ENCODE results near the gene SMARCA4.
A peak's percentile ranks its signal among the peaks of the same experiment; 100 is the strongest.
"Not testable (repeated sequence)": the region's sequence is repeated elsewhere in the genome, so short reads cannot be mapped to it uniquely, and the experiment has no call there.

SMARCA4 gene

DNA sequence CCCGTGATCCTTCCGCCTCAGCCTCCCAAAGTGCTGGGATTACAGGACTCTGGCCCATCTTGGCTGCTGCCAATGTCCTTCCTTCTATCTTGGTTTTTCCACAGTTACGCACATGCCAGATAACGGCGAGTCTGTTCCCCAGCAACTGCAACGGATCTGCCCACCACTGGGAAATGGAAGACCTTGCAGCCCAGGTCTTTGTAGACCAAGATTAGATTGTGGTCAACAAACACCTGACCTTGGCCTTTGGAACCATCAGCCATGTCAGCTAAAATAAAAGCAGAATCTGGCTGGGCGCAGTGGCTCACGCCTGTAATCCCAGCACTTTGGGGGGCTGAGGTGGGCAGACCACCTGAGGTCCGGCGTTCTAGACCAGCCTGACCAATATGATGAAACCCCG is 118.1 kb downstream of the SMARCA4 start:
- DNase-seq: no peak

DNA sequence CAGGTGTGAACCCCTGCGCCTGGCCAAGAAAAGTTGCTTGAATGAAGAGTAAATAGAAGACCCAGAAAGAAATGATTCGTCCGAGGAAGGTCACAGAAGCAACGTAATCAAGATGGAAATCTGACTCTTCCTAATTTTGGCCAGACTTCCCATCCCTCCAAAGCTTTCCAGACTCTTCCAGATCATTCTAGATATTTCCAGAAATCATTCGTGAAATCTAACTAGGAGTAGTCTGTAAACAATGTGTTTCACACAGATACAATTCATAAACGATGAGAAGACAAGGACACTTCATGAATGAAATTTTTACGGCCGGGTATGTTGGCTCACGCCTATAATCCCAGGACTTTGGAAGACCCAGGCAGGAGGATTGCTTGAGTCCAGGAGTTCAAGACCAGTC is 119.2 kb downstream of the SMARCA4 start:
- DNase-seq: no peak

DNA sequence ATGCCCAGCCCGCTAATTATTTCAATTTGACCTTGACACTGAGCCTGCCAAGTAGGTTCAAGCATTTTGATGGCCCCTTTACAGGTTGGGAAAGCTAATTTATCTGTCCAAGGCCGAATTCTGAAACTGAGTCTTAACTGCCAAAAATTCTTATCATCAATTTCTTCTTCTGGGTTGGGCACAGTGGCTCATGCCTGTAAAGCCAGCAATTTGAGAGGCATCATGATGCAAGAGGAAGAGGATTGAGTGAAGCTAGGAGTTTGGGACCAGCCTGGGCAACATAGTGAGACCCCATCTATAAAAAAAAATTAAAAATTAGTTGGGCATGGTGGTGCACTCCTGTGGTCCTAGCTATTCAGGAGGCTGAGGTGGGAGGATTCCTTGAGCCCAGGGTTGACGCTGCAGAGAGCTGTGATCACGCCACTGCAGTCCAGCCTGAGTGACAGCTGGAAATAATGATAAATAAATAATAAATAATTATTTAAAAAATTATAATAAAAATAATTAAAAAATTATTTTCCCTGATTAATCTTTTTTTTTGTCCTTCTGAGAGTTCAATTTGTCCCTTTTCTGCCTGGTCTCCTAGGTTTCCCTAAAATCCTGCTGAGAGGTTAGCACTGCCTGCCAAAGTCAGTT is 127.2 kb downstream of the SMARCA4 start:
- no peak for DNase-seq

DNA sequence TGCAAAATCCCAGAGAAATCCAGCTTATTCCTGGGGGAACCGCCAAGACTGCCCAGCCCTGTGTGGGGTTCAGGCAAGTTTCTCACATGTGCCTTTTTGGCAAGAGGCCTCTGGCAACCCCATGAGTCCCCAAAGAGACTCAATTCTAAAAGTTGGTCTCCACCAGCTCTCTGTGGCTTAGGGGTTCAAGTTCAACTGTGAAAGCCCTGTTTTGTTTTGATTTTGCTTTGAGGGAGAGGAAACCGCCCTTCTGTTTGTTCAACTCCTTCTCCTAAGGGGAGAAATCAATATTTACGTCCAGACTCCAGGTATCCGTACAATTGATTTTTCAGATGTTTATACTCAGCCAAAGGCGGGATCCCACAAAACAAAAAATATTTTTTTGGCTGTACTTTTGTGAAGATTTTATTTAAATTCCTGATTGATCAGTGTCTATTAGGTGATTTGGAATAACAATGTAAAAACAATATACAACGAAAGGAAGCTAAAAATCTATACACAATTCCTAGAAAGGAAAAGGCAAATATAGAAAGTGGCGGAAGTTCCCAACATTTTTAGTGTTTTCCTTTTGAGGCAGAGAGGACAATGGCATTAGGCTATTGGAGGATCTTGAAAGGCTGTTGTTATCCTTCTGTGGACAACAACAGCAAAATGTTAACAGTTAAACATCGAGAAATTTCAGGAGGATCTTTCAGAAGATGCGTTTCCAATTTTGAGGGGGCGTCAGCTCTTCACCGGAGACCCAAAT is 127.8 kb downstream of the SMARCA4 start:
- DNase-seq: no peak

DNA sequence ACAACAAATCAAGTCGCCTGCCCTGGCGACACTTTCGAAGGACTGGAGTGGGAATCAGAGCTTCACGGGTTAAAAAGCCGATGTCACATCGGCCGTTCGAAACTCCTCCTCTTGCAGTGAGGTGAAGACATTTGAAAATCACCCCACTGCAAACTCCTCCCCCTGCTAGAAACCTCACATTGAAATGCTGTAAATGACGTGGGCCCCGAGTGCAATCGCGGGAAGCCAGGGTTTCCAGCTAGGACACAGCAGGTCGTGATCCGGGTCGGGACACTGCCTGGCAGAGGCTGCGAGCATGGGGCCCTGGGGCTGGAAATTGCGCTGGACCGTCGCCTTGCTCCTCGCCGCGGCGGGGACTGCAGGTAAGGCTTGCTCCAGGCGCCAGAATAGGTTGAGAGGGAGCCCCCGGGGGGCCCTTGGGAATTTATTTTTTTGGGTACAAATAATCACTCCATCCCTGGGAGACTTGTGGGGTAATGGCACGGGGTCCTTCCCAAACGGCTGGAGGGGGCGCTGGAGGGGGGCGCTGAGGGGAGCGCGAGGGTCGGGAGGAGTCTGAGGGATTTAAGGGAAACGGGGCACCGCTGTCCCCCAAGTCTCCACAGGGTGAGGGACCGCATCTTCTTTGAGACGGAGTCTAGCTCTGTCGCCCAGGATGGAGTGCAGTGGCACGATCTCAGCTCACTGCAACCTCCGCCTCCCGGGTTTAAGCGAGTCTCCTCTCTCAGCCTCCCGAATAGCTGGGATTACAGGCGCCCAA is 128.6 kb downstream of the SMARCA4 start, which contains the start of gene LDLR:
LDLR (plus strand) TSS at position 210 of the 760 bp plus-strand sequence; CDS start at position 296, 86 bp downstream.
- peak in 1 of 2 experiments; percentile 30 for DNase-seq

DNA sequence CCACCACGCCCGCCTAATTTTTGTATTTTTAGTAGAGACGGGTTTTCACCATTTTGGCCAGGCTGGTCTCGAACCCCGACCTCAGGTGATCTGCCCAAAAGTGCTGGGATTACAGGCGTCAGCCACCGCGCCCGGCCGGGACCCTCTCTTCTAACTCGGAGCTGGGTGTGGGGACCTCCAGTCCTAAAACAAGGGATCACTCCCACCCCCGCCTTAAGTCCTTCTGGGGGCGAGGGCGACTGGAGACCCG is 129.1 kb downstream of the SMARCA4 start:
- DNase-seq: not testable (repeated sequence)

DNA sequence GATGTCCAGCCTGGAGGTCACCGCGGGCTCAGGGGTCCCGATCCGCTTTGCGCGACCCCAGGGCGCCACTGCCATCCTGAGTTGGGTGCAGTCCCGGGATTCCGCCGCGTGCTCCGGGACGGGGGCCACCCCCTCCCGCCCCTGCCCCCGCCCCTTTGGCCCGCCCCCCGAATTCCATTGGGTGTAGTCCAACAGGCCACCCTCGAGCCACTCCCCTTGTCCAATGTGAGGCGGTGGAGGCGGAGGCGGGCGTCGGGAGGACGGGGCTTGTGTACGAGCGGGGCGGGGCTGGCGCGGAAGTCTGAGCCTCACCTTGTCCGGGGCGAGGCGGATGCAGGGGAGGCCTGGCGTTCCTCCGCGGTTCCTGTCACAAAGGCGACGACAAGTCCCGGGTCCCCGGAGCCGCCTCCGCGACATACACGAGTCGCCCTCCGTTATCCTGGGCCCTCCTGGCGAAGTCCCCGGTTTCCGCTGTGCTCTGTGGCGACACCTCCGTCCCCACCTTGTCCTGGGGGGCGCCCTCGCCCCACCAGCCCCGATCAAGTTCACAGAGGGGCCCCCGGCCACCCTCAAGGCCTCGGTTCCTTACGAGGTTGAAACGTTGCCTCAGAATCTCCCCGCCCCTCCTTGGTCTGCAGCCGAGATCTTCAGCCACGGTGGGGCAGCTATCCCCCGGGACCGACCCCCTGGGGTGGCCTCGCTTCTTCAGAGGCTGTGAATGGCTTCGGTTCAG is 129.6 kb downstream of the SMARCA4 start:
- DNase-seq: peak; percentile 96 to 98

DNA sequence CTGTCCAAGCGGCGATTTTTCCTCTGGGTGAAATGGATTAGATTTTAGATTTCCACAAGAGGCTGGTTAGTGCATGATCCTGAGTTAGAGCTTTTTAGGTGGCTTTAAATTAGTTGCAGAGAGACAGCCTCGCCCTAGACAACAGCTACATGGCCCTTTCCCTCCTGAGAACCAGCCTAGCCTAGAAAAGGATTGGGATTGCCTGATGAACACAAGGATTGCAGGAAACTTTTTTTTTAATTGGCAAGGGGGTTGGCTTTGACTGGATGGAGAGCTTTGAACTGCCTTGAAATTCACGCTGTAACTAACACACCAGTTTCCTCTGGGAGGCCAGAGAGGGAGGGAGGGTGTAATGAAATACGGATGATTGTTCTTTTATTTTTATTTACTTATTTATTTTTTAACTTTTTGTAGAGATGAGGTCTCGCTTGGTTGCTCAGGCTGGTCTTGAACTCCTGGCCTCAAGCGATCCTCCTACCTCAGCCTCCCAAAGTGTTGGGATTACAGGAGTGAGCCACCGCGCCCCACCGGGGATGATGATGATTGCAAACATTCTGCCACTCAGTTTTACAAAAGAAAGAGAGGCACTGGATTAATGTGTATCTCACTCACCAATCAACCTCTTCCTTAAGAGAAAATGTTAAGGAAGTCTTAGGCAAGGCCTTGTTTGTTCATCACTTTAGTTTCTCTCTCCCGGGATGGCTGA is 130.3 kb downstream of the SMARCA4 start:
- DNase-seq: no peak

DNA sequence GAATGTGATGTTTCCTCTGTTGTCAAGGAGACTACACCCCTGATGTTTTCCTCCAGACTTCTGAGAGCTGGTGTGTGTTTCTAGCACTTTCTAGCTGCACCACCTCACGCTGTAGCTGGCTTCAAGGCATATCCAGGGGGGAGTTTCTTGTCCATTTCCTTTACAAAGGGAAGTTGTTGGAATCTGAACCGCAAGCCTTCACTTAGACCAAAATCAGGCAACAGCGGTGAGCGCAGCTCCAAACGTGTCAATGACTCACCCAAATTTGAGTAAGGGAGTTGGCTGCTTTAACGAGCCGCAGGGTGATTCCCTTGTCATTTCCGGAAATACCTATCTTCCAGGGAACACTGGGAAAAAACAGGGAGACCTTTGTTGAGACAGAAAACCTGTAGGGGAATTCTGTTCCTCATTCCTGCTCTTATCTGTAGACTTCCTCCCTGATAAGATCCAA is 130.9 kb downstream of the SMARCA4 start:
- DNase-seq: no peak

DNA sequence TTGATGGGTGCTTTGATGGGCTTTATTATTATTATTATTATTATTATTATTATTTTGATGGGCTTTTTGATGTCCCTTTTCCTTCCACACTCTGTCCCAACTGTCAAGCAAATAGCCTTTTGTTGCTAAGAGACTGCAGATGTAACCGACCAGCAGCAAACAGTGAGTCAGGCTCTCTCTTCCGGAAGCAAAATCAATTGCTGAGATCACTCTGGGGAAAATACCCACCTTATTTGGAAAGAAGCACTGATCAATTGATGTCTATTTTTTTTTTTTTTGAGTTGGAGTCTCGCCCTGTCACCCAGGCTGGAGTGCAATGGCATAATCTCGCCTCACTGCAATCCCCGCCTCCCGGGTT is 131.3 kb downstream of the SMARCA4 start:
- no peak for DNase-seq

DNA sequence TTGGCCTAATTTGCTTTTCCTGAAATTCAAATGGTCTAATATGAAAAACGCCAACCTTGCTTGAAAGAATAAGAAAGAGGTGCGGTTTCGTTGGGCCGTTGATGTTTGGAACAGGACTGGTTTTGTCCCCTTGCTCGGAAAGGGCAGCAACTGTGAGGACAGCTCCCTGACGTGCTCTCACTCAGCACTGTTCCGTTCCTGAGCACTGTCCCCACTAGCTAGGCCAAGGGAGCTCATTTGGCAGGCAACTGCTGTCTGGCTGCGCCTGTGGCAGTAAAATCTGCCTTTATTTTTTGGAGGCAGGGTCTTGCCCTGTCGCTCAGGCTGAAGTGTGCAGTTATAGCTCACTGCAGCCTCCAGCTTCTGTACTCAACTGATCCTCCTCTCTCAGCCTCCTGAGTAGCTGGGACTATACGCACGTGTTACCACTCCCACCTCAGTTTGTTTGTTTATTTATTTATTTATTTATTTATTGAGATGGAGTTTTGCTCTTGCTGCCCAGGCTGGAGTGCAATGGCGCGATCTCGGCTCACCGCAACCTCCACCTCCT is 132.9 kb downstream of the SMARCA4 start:
- DNase-seq: no peak

DNA sequence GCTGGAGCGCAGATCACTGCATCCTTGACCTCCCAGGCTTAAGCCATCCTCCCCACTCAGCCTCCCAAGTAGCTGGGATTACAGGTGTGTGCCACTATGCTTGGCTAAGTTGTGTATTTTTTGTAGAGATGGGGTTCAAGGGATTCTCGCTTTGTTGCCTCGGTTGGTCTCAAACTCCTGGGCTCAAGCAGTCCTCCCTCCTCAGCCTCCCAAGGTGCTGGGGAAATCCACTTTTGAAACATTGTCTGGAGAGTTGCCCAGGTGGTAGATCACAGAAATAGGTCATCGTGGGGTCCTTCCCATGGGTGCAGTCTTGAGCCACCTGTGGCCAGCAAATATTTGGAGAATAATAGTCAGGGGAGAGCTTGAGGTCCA is 133.7 kb downstream of the SMARCA4 start:
- DNase-seq: no peak

DNA sequence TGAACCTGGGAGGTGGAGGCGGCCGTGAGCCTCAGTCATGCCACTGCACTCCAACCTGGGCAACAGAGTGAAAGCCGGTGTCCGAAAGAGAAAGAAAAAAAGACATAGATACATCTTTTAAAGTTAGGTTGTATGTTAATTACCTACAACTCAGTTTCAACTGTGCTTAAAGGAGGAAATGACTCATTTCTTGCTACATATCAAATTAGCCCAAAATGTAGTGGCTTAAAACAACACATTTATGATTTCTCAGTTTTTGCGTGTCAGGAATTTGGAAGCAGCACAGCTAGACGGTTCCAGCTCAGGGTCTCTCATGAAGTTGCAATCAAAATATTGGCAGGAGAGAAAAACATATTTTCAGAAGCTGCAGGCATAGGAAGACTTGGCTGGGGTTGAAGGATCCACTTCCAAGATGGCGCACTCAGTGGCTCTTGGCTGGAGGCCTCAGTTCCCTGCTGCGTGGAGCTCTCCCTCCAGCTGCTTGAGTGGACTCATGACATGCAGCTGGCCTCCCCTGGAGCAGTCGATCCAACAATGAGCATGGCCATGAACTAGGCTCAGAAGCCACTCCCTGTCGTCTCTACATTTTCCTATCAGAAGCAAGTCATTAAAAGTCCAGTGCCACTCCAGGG is 135.5 kb downstream of the SMARCA4 start:
- DNase-seq: no peak

DNA sequence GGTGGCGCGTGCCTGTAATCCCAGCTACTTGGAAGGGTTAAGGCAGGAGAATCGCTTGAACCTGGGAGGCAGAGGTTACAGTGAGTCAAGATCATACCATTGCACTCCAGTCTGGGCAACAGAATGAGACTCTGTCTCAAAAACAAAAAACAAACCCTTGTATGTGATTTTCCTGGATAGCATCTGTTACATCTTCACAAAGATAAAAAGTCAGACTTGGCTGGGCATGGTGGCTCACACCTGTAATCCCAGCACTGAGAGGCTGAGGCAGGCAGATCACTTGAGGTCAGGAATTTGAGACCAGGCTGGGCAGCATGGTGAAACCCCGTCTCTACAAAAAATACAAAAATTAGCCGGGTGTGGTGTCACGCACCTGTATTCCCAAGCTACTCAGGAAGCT is 136.5 kb downstream of the SMARCA4 start:
- not testable (repeated sequence) for DNase-seq

DNA sequence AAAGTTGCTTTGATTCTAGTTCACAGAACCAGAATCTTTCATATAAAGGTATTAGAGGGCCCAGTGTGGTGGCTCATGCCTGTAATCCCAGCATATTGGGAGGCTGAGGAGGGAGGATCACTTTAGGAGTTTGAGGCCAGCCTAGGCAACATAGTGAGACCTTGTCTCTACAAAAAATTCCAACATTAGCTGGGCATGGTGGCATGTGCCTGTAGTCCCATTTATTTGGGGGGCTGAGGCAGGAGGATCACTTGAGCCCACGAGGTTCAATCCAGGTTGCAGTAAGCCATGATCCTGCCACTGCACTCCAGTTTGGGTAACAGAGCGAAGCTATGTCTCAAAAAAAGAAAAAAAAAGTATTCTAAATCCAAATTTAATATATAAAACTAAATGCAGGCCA is 137.5 kb downstream of the SMARCA4 start:
- no peak for DNase-seq

DNA sequence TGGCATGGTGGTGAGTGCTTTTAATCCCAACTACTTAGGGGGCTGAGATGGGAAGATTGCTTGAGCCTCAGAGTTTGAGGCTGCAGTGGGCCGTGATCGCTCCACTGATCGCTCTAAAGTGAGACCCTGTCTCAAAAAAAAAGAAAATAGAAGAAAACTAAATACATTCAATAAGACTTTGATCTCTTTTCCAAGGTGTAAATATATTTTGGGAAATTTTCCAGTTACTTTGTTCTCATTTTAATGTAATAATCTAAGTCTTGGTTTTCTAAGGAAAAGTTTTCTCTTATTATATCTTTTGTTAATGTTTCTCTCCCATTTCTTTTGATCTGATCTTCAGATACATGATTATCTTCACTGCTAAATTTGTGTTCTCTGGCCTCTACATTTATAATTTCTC is 138.0 kb downstream of the SMARCA4 start:
- DNase-seq: no peak

DNA sequence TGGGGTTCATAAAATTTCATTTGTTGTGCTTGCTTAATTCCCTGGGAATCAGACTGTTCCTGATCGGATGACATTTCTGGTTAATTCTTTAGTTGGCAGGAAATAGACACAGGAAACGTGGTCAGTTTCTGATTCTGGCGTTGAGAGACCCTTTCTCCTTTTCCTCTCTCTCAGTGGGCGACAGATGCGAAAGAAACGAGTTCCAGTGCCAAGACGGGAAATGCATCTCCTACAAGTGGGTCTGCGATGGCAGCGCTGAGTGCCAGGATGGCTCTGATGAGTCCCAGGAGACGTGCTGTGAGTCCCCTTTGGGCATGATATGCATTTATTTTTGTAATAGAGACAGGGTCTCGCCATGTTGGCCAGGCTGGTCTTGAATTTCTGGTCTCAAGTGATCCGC is 139.2 kb downstream of the SMARCA4 start:
- DNase-seq: no peak

DNA sequence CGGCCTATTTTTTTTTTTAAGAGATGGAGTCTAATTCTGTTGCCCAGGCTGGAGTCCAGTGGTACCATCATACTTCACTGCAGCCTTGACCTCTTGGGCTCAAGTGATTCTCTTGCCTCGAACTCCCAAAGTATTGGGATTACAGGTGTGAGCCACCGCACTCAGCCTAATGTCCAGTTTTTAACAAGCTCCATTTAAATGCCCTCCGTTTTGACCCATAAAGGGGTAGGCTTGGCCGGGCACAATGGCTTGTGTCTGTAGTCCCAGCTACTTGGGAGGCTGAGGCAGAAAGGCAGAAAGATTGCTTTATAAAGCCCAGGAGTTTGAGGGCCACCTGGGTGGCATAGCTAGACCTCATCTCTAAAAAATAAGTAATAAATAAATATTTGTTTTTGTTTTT is 140.2 kb downstream of the SMARCA4 start:
- no peak for DNase-seq

DNA sequence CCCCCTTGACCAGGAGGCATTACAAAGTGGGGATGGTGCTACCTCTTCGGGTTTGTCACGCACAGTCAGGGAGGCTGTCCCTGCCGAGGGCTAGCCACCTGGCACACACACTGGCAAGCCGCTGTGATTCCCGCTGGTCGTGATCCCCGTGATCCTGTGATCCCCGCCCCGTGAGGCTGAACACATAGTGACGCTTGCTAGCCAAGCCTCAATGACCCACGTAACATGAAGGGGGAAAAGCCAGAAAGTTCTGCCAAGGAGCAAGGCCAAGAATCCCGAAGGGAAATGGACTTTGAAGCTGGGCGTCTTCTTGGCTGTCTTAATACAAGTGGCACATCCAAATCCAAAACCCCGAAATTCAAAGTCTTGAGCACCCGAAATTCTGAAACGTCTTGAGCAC is 142.1 kb downstream of the SMARCA4 start:
- DNase-seq: no peak

DNA sequence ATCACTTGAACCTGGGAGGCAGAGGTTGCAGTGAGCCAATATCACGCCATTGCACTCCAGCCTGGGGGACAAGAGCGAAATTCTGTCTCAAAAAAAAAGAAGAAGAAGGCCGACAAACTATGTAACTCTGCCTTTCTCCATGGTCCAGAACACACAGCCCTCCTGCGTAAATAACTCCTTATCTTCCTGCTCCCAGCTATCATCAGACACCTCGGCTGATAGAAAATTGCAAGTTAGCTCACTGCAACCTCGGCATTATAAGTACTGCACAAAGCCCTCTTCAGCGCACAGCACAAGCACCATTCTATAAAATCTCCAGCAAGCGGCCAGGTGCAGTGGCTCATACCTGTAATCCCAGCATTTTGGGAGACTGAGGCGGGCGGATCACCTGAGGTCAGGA is 142.8 kb downstream of the SMARCA4 start:
- DNase-seq: not testable (repeated sequence)

DNA sequence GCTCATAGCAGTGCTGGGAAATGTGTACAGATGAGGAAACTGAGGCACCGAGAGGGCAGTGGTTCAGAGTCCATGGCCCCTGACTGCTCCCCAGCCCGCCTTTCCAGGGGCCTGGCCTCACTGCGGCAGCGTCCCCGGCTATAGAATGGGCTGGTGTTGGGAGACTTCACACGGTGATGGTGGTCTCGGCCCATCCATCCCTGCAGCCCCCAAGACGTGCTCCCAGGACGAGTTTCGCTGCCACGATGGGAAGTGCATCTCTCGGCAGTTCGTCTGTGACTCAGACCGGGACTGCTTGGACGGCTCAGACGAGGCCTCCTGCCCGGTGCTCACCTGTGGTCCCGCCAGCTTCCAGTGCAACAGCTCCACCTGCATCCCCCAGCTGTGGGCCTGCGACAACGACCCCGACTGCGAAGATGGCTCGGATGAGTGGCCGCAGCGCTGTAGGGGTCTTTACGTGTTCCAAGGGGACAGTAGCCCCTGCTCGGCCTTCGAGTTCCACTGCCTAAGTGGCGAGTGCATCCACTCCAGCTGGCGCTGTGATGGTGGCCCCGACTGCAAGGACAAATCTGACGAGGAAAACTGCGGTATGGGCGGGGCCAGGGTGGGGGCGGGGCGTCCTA is 144.3 kb downstream of the SMARCA4 start:
- DNase-seq: no peak

DNA sequence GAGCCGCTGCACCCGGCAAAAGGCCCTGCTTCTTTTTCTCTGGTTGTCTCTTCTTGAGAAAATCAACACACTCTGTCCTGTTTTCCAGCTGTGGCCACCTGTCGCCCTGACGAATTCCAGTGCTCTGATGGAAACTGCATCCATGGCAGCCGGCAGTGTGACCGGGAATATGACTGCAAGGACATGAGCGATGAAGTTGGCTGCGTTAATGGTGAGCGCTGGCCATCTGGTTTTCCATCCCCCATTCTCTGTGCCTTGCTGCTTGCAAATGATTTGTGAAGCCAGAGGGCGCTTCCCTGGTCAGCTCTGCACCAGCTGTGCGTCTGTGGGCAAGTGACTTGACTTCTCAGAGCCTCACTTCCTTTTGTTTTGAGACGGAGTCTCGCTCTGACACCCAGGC is 145.6 kb downstream of the SMARCA4 start:
- DNase-seq: peak in 1 of 2 experiments; percentile 21
